K562 (cell line): ENCODE data around the gene ANOS1. TPM values are rescaled to one million over a fixed set of nuclear protein-coding genes. Genes with fewer than 3 reads are reported as not detected.

Experiments
- ATAC-seq: fragments of 200-7000 bp; cut with Tn5 transposase; 3 replicates; pipeline ENCODE4 v1.9.1; 2020; ENCODE audit warnings: moderate library complexity
- BruUV-seq: library from RNA; stranded (reverse); fragments of 400-500 nt; replicated peaks from 2 replicates; lab custom pipeline; 2021; lab: Mats Ljungman, UMichigan
- CTCF ChIA-PET: fragments of 300-600 bp; formaldehyde crosslinking; extraction: SDS; loops from one replicate; lab custom pipeline; 2021; ENCODE audit warnings: low intra/inter-chr PET ratio; lab: Yijun Ruan, JAX
- POLR2A ChIA-PET: fragments of 300-600, 350-650 bp; sonication (Branson Sonifier 250); formaldehyde crosslinking; extraction: SDS; loops from one replicate; lab custom pipeline; 2021; ENCODE audit warnings: antibody characterized with exemption, inconsistent platforms; lab: Yijun Ruan, JAX
- DNase-seq, 4 experiments: peaks; one replicate each; pipeline versions ENCODE4 v3.0.0 to v3.0.0-alpha.2; 2011 to 2018; ENCODE audit warnings: low spot score in 3 of 4, mixed read lengths in 3 of 4; ENCODE audit errors: extremely low read depth in 1 of 4
- FAIRE-seq: peaks from 2 replicates; lab custom pipeline; 2011; peaks lifted over from hg19 to GRCh38; lab: Jason Lieb, UNC
- H2AFZ ChIP-seq: 2 replicates; pipeline ENCODE4 v1.6.0; 2011; ENCODE audit warnings: low read depth, low read length, control low read depth, inconsistent platforms
- H3K27ac ChIP-seq: fragments of 200-600 bp; 3 replicates; pipeline ENCODE4 v1.8.0; 2011; ENCODE audit warnings: low read depth, mild to moderate bottlenecking, control low read depth, inconsistent platforms, low read length, moderate library complexity, mixed read lengths; ENCODE audit errors: extremely low read depth
- H3K27me3 ChIP-seq, 2 experiments: fragments of 300-600 bp in 1 of 2; 2 replicates in 1 of 2; 3 replicates in 1 of 2; pipeline versions ENCODE4 v1.6.0 to v1.8.0; 2011; ENCODE audit warnings: inconsistent platforms in 2 of 2, low read length in 2 of 2, mild to moderate bottlenecking in 1 of 2, mixed read lengths in 1 of 2, moderate library complexity in 1 of 2; ENCODE audit not compliant: control insufficient read depth in 2 of 2, insufficient read depth in 2 of 2
- H3K36me3 ChIP-seq: fragments of 300-600 bp; 3 replicates; pipeline ENCODE4 v1.8.0; 2011; ENCODE audit warnings: mild to moderate bottlenecking, low read length, inconsistent platforms; ENCODE audit not compliant: control insufficient read depth, insufficient read depth
- H3K4me1 ChIP-seq, 2 experiments: fragments of 200-600 bp in 1 of 2; replicated peaks in 1 of 2; 2 replicates in 1 of 2; 3 replicates in 1 of 2; pipeline versions ENCODE4 v1.5.1 to v1.8.0; 2011; ENCODE audit warnings: inconsistent platforms in 2 of 2, low read length in 2 of 2, mild to moderate bottlenecking in 1 of 2, mixed read lengths in 1 of 2, moderate library complexity in 1 of 2; ENCODE audit not compliant: control insufficient read depth in 2 of 2, insufficient read depth in 2 of 2
- H3K4me2 ChIP-seq: 2 replicates; pipeline ENCODE4 v1.6.1; 2011; ENCODE audit warnings: low read length, control low read depth, inconsistent platforms, mixed read lengths; ENCODE audit not compliant: insufficient read depth
- H3K4me3 ChIP-seq: fragments of 200-600 bp; sonication (generic), shearing (Covaris generic); 2 replicates; pipeline ENCODE4 v1.5.1; 2016; ENCODE audit warnings: control low read depth, inconsistent platforms
- H3K79me2 ChIP-seq: fragments of 200-600 bp; 3 replicates; pipeline ENCODE4 v1.8.0; 2011; ENCODE audit warnings: low read length, inconsistent platforms; ENCODE audit not compliant: control insufficient read depth, insufficient read depth
- H3K9ac ChIP-seq, 2 experiments: 2 replicates each; pipeline versions ENCODE4 v1.6.0 to v1.6.1; 2011; ENCODE audit warnings: low read depth in 2 of 2, low read length in 2 of 2, control low read depth in 1 of 2, inconsistent platforms in 1 of 2, mild to moderate bottlenecking in 1 of 2, mixed read lengths in 1 of 2; ENCODE audit not compliant: insufficient read depth in 1 of 2
- H3K9me1 ChIP-seq: one replicate; pipeline ENCODE4 v1.6.0; 2011; ENCODE audit warnings: inconsistent platforms, mild to moderate bottlenecking, low read length, moderate library complexity; ENCODE audit not compliant: control insufficient read depth, insufficient read depth
- H3K9me3 ChIP-seq: replicated peaks from 2 replicates; pipeline ENCODE4 v1.5.1; 2011; ENCODE audit warnings: low read depth, low read length, inconsistent platforms; ENCODE audit not compliant: control insufficient read depth, insufficient read depth
- H4K20me1 ChIP-seq: replicated peaks from 2 replicates; pipeline ENCODE4 v1.6.1; 2011; ENCODE audit warnings: low read length, inconsistent platforms, mixed read lengths; ENCODE audit not compliant: control insufficient read depth, insufficient read depth
- AFF1 ChIP-seq, 2 experiments: fragments of 450-650 bp; IDR thresholded peaks; 2 replicates each; pipeline ENCODE4 v1.6.1; 2018; ENCODE audit warnings: mild to moderate bottlenecking in 2 of 2, low read depth in 1 of 2; ENCODE audit not compliant: partially characterized antibody in 2 of 2
- BHLHE40 ChIP-seq: IDR thresholded peaks from 2 replicates; pipeline ENCODE4 v1.6.1; 2011; ENCODE audit warnings: low read length, improper control_type of control experiment
- CBFA2T2 ChIP-seq: fragments of 450-650 bp; conservative IDR thresholded peaks from 2 replicates; pipeline ENCODE4 v1.6.1; 2017; ENCODE audit warnings: mild to moderate bottlenecking
- CBX3 ChIP-seq, 2 experiments: IDR thresholded peaks; 1 replicate in 1 of 2; 2 replicates in 1 of 2; pipeline ENCODE4 v1.6.1; 2012; ENCODE audit warnings: inconsistent platforms in 2 of 2, low read length in 2 of 2, borderline replicate concordance in 1 of 2, control low read depth in 1 of 2
- CHAMP1 ChIP-seq: fragments of 450-650 bp; IDR thresholded peaks from 2 replicates; pipeline ENCODE4 v1.6.1; 2016; ENCODE audit warnings: mild to moderate bottlenecking
- MYC ChIP-seq, 2 experiments: fragments of 250-450 bp in 1 of 2; sonication (Bioruptor Pico) in 1 of 2; IDR thresholded peaks; 2 replicates each; pipeline versions ENCODE4 v1.5.1 to v1.6.1; 2012 to 2021; ENCODE audit warnings: low read depth in 2 of 2, borderline replicate concordance in 1 of 2, improper control_type of control experiment in 1 of 2, low read length in 1 of 2, mild to moderate bottlenecking in 1 of 2, moderate library complexity in 1 of 2
- RERE ChIP-seq: sonication (generic); formaldehyde crosslinking; IDR thresholded peaks from 2 replicates; pipeline ENCODE4 v1.8.0; 2023; ENCODE audit warnings: missing genetic modification reagents, mild to moderate bottlenecking, borderline replicate concordance
- SMARCA5 ChIP-seq: fragments of 450-650 bp; IDR thresholded peaks from 2 replicates; pipeline ENCODE4 v1.6.1; 2016
- TAF9B ChIP-seq: fragments of 450-650 bp; IDR thresholded peaks from 2 replicates; pipeline ENCODE4 v1.6.1; 2018; ENCODE audit warnings: mild to moderate bottlenecking; ENCODE audit not compliant: partially characterized antibody
- ZNF124 ChIP-seq: sonication (generic); formaldehyde crosslinking; IDR thresholded peaks from 2 replicates; pipeline ENCODE4 v1.8.1; 2022; ENCODE audit warnings: missing genetic modification reagents
- WGBS: fragments of 100-300 bp; shearing (Covaris generic); methylation state at CpG from one replicate; pipeline ENCODE4 v1.1.6; 2016; ENCODE audit warnings: low coverage, mixed read lengths; ENCODE audit not compliant: insufficient coverage; ENCODE audit errors: missing lambda C conversion rate; 5-methylcytosine and 5-hydroxymethylcytosine counted together
- in situ Hi-C: fragments of 300-500 bp; cut with MboI; formaldehyde crosslinking; loops from 4 replicates; pipeline ENCODE4 v1.15.0; 2018; ENCODE audit warnings: inconsistent platforms, mixed read lengths
- intact Hi-C: fragments of 100-400 bp; cut with micrococcal nuclease; formaldehyde crosslinking; loops from 2 replicates; pipeline ENCODE4 v1.14.2; 2022
- polyA plus RNA-seq, 8 experiments: library from polyadenylated mRNA; depleted of rRNA in 4 of 8; stranded (reverse) in 5 of 8; unstranded in 3 of 8; fragments of >200 nt; fragmentation: Nextera tagmentation in 2 of 8; fragmentation: Illumina TruSeq in 1 of 8; extraction: Ambion mirVana in 2 of 8; extraction: Trizol in 1 of 8; gene quantifications; 2 replicates each; pipeline versions ENCODE4 v1.2.1 to v1.2.3, GENCODE V29; 2011 to 2014; ENCODE audit warnings: inconsistent platforms in 1 of 8, missing spikeins in 1 of 8
- total RNA-seq, 7 experiments: library from RNA; depleted of rRNA in 6 of 7; stranded (reverse); fragments of >200 nt in 6 of 7; fragmentation: Illumina TruSeq in 2 of 7; extraction: Trizol in 2 of 7; gene quantifications; 2 replicates each; pipeline versions ENCODE4 v1.2.1 to v1.2.3, GENCODE V29; 2011 to 2021; ENCODE audit warnings: low replicate concordance in 1 of 7

The ANOS1 gene
- total and polyA plus RNA-seq, 9 of the 15 experiments (the other 6 are each of a cell fraction or from before 2014, with no cell fraction given) = 0.04 TPM; not detected in 8

- Histone ChIP-seq H2AFZ (no peak overlapping the region), H3K4me2 (no peak overlapping the region), H3K4me3 (no peak overlapping the region), H3K9me1 (no peaks in the 10 kb centered on the region), H3K9me3 (no peaks in the 10 kb centered on the region), H3K79me2 (no peaks in the 10 kb centered on the region), H4K20me1 (no peaks in the 10 kb centered on the region), H3K36me3 (no peaks in the 10 kb centered on the region), H3K9ac (no peak overlapping the region), H3K27me3 (no peaks in the 10 kb centered on the region), H3K4me1 (no peaks in the 10 kb centered on the region), H3K27ac (no peak overlapping the region)
- CTCF ChIA-PET = no interaction called here
- no peak for ATAC-seq
- WGBS = 0% methylated on average over 1 of the region's 1 CpG
- no TSS peak for BruUV-seq
- intact Hi-C loops (no loop called here), in situ Hi-C loops (no loop called here)
- POLR2A ChIA-PET = interaction anchor here (0.7 kb wide), 1 partner anchor 1096 kb away, joined by 3 read pairs; no protein-coding TSS in a partner anchor
- no peak for FAIRE-seq
- no peak for DNase-seq
- no peak for TF ChIP-seq AFF1 (IDR thresholded peaks at IDR 0.05; ENCODE audit: low read depth in 1 of 2, partially characterized antibody in 2 of 2)
- TF ChIP-seq CBX3 (IDR thresholded peaks at IDR 0.05; ENCODE audit: borderline replicate concordance in 1 of 2, low read length in 2 of 2) = no peak
- TF ChIP-seq MYC (IDR thresholded peaks at IDR 0.05; ENCODE audit: low read depth, low read length) = no peak
- no peak for TF ChIP-seq MYC (CRISPR knock-in tag; IDR thresholded peaks at IDR 0.05; ENCODE audit: borderline replicate concordance, low read depth)
- TF ChIP-seq TAF9B = no peak
- no peak for TF ChIP-seq CBFA2T2
- no peak for TF ChIP-seq BHLHE40
- no peak for TF ChIP-seq RERE (CRISPR knock-in tag)
- TF ChIP-seq SMARCA5 = no peak
- no peak for TF ChIP-seq ZNF124 (CRISPR knock-in tag)
- TF ChIP-seq CHAMP1 = no peak
Observed at GRCh38 chrX:8663325-8663724, 68.6 kb downstream of the ANOS1 start.
